H9 (cell line): Measurements from ENCODE around the gene CDK6. TPM values are rescaled to one million over a fixed set of nuclear protein-coding genes. Genes with fewer than 3 reads are reported as not detected.

Experiments
- DNase-seq: peaks from one replicate; pipeline ENCODE4 v3.0.0-alpha.2; 2017
- H2AFZ ChIP-seq: one replicate; pipeline ENCODE4 v1.6.1; 2013; ENCODE audit warnings: mild to moderate bottlenecking, low read length, control low read depth, moderate library complexity
- H2AK5ac ChIP-seq: 2 replicates; pipeline ENCODE4 v1.6.1; 2013; ENCODE audit warnings: low read length, control low read depth, mixed read lengths; ENCODE audit not compliant: insufficient read length
- H2BK120ac ChIP-seq: one replicate; pipeline ENCODE4 v1.6.1; 2013; ENCODE audit warnings: low read depth, mild to moderate bottlenecking, low read length, control low read depth, inconsistent platforms; ENCODE audit not compliant: poor library complexity, severe bottlenecking
- H2BK12ac ChIP-seq: 2 replicates; pipeline ENCODE4 v1.6.1; 2013; ENCODE audit warnings: low read length, control low read depth, mixed read lengths, low read depth; ENCODE audit not compliant: insufficient read length
- H2BK15ac ChIP-seq: 2 replicates; pipeline ENCODE4 v1.6.1; 2013; ENCODE audit warnings: low read depth, low read length, control low read depth
- H2BK20ac ChIP-seq: one replicate; pipeline ENCODE4 v1.6.1; 2013; ENCODE audit warnings: low read depth, mild to moderate bottlenecking, low read length, control low read depth, inconsistent platforms; ENCODE audit not compliant: poor library complexity, severe bottlenecking
- H2BK5ac ChIP-seq: 2 replicates; pipeline ENCODE4 v1.6.1; 2013; ENCODE audit warnings: low read length, control low read depth, mixed read lengths; ENCODE audit not compliant: insufficient read length
- H3K14ac ChIP-seq: 2 replicates; pipeline ENCODE4 v1.6.1; 2013; ENCODE audit warnings: low read length, control low read depth; ENCODE audit not compliant: insufficient read depth
- H3K18ac ChIP-seq: 2 replicates; pipeline ENCODE4 v1.6.1; 2013; ENCODE audit warnings: low read depth, mild to moderate bottlenecking, mixed read lengths, low read length, control low read depth; ENCODE audit not compliant: insufficient read length
- H3K23ac ChIP-seq: 2 replicates; pipeline ENCODE4 v1.6.1; 2013; ENCODE audit warnings: low read length, control low read depth, mixed read lengths, low read depth; ENCODE audit not compliant: insufficient read length
- H3K23me2 ChIP-seq: 2 replicates; pipeline ENCODE4 v1.6.1; 2013; ENCODE audit warnings: low read depth, mild to moderate bottlenecking, mixed read lengths, low read length, control low read depth; ENCODE audit not compliant: insufficient read length, poor library complexity, severe bottlenecking
- H3K27ac ChIP-seq: 2 replicates; pipeline ENCODE4 v1.5.1; 2013; ENCODE audit warnings: low read length, control low read depth, mixed read lengths, low read depth; ENCODE audit not compliant: insufficient read length
- H3K27me3 ChIP-seq: 2 replicates; pipeline ENCODE4 v1.6.1; 2013; ENCODE audit warnings: low read length, control low read depth, inconsistent platforms; ENCODE audit not compliant: insufficient read depth
- H3K4ac ChIP-seq: 2 replicates; pipeline ENCODE4 v1.6.1; 2013; ENCODE audit warnings: low read depth, mild to moderate bottlenecking, control low read depth, inconsistent platforms, low read length, moderate library complexity
- H3K4me1 ChIP-seq: 2 replicates; pipeline ENCODE4 v1.6.1; 2013; ENCODE audit warnings: low read length, control low read depth, inconsistent platforms; ENCODE audit not compliant: insufficient read depth
- H3K4me2 ChIP-seq: 2 replicates; pipeline ENCODE4 v1.6.1; 2013; ENCODE audit warnings: low read length, control low read depth, mixed read lengths; ENCODE audit not compliant: insufficient read length, insufficient read depth
- H3K56ac ChIP-seq: 2 replicates; pipeline ENCODE4 v1.6.1; 2013; ENCODE audit warnings: low read depth, mild to moderate bottlenecking, mixed read lengths, low read length, control low read depth; ENCODE audit not compliant: insufficient read length
- H3K79me1 ChIP-seq: 2 replicates; pipeline ENCODE4 v1.6.1; 2013; ENCODE audit warnings: low read depth, mild to moderate bottlenecking, moderate library complexity, low read length, control low read depth, inconsistent platforms; ENCODE audit not compliant: insufficient read depth, poor library complexity, severe bottlenecking
- H3K79me2 ChIP-seq: 2 replicates; pipeline ENCODE4 v1.6.1; 2013; ENCODE audit warnings: low read length, control low read depth, inconsistent platforms; ENCODE audit not compliant: insufficient read depth
- H3K9ac ChIP-seq: 2 replicates; pipeline ENCODE4 v1.6.1; 2013; ENCODE audit warnings: low read length, control low read depth, mixed read lengths; ENCODE audit not compliant: insufficient read length; ENCODE audit errors: extremely low read depth
- H3K9me3 ChIP-seq: one replicate; pipeline ENCODE4 v1.6.1; 2013; ENCODE audit warnings: low read depth, low read length, inconsistent platforms; ENCODE audit not compliant: control insufficient read depth
- H3T11ph ChIP-seq: one replicate; pipeline ENCODE4 v1.6.1; 2013; ENCODE audit warnings: mild to moderate bottlenecking, low read length, control low read depth, inconsistent platforms
- H4K20me1 ChIP-seq: one replicate; pipeline ENCODE4 v1.6.1; 2013; ENCODE audit not compliant: control insufficient read depth, insufficient read length, insufficient read depth
- H4K5ac ChIP-seq: 2 replicates; pipeline ENCODE4 v1.6.1; 2013; ENCODE audit warnings: low read depth, mild to moderate bottlenecking, mixed read lengths, low read length, control low read depth; ENCODE audit not compliant: insufficient read length
- H4K8ac ChIP-seq: replicated peaks from 2 replicates; pipeline ENCODE4 v1.6.1; 2013; ENCODE audit warnings: low read length, control low read depth, mixed read lengths, low read depth; ENCODE audit not compliant: insufficient read length
- H4K91ac ChIP-seq: 2 replicates; pipeline ENCODE4 v1.6.1; 2013; ENCODE audit warnings: low read depth, mild to moderate bottlenecking, moderate library complexity, mixed read lengths, low read length, control low read depth; ENCODE audit not compliant: insufficient read length
- H3K27ac Mint-ChIP-seq, 3 experiments: 2 replicates in 2 of 3; 3 replicates in 1 of 3; pipeline ENCODE4 v1.8.0; 2020 to 2021; ENCODE audit warnings: mixed read lengths in 3 of 3, mild to moderate bottlenecking in 1 of 3, moderate library complexity in 1 of 3
- H3K27me3 Mint-ChIP-seq: 2 replicates; pipeline ENCODE4 v1.8.0; 2021; ENCODE audit warnings: low read depth, mild to moderate bottlenecking, moderate library complexity, mixed read lengths
- H3K36me3 Mint-ChIP-seq, 3 experiments: 2 replicates in 2 of 3; 3 replicates in 1 of 3; pipeline ENCODE4 v1.8.0; 2020 to 2021; ENCODE audit warnings: low read depth in 3 of 3, mixed read lengths in 3 of 3; ENCODE audit not compliant: insufficient read depth in 1 of 3
- H3K4me1 Mint-ChIP-seq, 2 experiments: 2 replicates each; pipeline ENCODE4 v1.8.0; 2020; ENCODE audit warnings: mixed read lengths in 2 of 2
- H3K4me3 Mint-ChIP-seq, 2 experiments: 2 replicates in 1 of 2; 3 replicates in 1 of 2; pipeline ENCODE4 v1.8.0; 2020 to 2021; ENCODE audit warnings: mild to moderate bottlenecking in 2 of 2, mixed read lengths in 2 of 2, moderate library complexity in 1 of 2
- H3K9me3 Mint-ChIP-seq, 2 experiments: 2 replicates in 1 of 2; 3 replicates in 1 of 2; pipeline ENCODE4 v1.8.0; 2020; ENCODE audit warnings: mild to moderate bottlenecking in 2 of 2, mixed read lengths in 2 of 2, moderate library complexity in 1 of 2
- CTCF ChIP-seq: fragments of 200-600 bp; sonication (generic); conservative IDR thresholded peaks from 3 replicates; pipeline ENCODE4 v1.8.0; 2021; ENCODE audit warnings: antibody characterized with exemption, mild to moderate bottlenecking
- WGBS: extraction: QIAGEN DNeasy Blood & Tissue Kit; methylation state at CpG from one replicate; pipeline ENCODE4 v1.1.7; 2013; ENCODE audit warnings: missing lambda C conversion rate, low lambda C conversion rate, mixed read lengths; ENCODE audit not compliant: insufficient read length; ENCODE audit errors: extremely low coverage; 5-methylcytosine and 5-hydroxymethylcytosine counted together
- total RNA-seq: library from RNA; stranded (reverse); gene quantifications from 2 replicates; pipeline ENCODE4 v1.2.1, GENCODE V29; 2021

The CDK6 gene
- total RNA-seq, 1 experiment from 2014 or later, result 30.0 TPM

GRCh38 chr7:92723205-92723604, 113.2 kb downstream of the CDK6 start:
- Histone ChIP-seq H3T11ph (no peak overlapping the region), H2AK5ac (no peak overlapping the region), H3K4me1 (no peaks in the 10 kb centered on the region), H4K91ac (no peak overlapping the region), H2BK120ac (no peak overlapping the region), H3K4me2 (no peak overlapping the region), H3K9me3 (no peaks in the 10 kb centered on the region), H3K9ac (no peak overlapping the region), H3K56ac (no peak overlapping the region), H3K18ac (no peak overlapping the region), H3K27ac (no peak overlapping the region), H4K8ac (no peak overlapping the region), H3K27me3 (no peaks in the 10 kb centered on the region), H2AFZ (no peak overlapping the region), H2BK15ac (no peak overlapping the region), H2BK12ac (no peak overlapping the region), H3K14ac (no peak overlapping the region), H4K5ac (no peak overlapping the region), H3K79me2 (no peaks in the 10 kb centered on the region), H3K23me2 (no peaks in the 10 kb centered on the region), H2BK20ac (no peak overlapping the region), H3K79me1 (no peaks in the 10 kb centered on the region), H3K4ac (no peak overlapping the region), H4K20me1 (no peaks in the 10 kb centered on the region), H2BK5ac (no peak overlapping the region), H3K23ac (no peak overlapping the region)
- Mint-ChIP-seq H3K9me3 (no peaks in the 10 kb centered on the region), H3K27me3 (peaks cover 9% of the 10 kb centered on the region), H3K27ac (no peak overlapping the region), H3K4me1 (peaks cover 16 to 23% of the 10 kb centered on the region in 2 experiments), H3K4me3 (no peak overlapping the region), H3K36me3 (peaks cover 0 to 4% (median 0%) of the 10 kb centered on the region in 3 experiments; a peak in 3 of 7 replicates)
- no peak for DNase-seq
- TF ChIP-seq CTCF, result no peak
- no CpG with 5 or more reads among the region's 2 CpGs for WGBS
